ENCODE data around the gene CDK8.

DNA sequence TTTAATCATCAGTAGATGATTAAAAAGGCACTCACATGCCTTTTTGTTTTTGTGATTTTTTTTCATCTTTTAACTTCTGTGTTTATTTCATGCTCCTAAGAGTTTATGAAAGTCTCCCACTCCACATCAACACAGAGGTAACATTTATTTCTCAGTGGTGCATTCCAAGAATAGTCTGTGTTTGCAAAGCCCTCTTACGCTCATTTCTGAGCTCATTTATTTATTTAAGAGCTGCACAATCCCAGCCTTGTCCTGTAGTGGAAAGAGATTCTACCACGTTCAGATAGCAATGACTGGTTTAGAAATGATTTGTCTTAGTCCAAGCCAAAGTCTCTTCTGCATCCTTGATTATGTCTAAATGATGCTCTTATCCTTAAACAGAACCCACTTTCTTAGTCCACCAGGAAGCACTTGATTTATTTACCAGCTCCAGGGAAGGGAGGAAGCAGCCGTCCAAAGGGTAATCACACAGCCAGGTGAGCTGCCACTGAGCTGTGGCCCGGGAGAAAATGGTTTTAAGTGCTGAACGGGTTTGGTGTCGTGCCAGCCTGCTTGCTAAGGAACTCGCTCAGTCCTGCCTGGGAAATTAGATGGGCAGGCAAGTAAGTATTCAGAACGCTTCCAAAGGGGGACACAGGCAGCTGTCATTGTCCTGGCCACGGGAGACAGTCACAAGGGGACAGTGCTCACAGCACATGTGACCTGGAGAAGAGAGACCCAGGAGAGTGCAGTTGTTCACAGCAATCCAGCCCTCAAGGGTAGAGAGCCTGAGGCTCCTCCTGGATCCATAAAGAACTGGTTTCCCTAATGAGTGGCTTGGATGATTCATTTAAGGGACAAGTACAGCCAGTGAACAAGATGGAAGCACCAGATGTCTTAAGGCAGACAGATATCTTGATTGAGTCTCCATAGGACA lies 171.8 kb downstream of the CDK8 start:
- TF ChIP-seq, protein P1, sequence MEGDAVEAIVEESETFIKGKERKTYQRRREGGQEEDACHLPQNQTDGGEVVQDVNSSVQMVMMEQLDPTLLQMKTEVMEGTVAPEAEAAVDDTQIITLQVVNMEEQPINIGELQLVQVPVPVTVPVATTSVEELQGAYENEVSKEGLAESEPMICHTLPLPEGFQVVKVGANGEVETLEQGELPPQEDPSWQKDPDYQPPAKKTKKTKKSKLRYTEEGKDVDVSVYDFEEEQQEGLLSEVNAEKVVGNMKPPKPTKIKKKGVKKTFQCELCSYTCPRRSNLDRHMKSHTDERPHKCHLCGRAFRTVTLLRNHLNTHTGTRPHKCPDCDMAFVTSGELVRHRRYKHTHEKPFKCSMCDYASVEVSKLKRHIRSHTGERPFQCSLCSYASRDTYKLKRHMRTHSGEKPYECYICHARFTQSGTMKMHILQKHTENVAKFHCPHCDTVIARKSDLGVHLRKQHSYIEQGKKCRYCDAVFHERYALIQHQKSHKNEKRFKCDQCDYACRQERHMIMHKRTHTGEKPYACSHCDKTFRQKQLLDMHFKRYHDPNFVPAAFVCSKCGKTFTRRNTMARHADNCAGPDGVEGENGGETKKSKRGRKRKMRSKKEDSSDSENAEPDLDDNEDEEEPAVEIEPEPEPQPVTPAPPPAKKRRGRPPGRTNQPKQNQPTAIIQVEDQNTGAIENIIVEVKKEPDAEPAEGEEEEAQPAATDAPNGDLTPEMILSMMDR (IDR thresholded peaks at IDR 0.05 in 4 of 5, conservative IDR thresholded peaks at IDR 0.05 in 1 of 5), result no peak
- TF ChIP-seq POLR2A (IDR thresholded peaks at IDR 0.05), result no peak
